22Rv1 (cell line): ENCODE measurements around the gene COL4A1.

Experiments
- CTCF ChIP-seq: fragments of 450-650 bp; IDR thresholded peaks from 2 replicates; pipeline ENCODE4 v1.5.1; 2017; ENCODE audit warnings: mild to moderate bottlenecking
- ZFX ChIP-seq: fragments of 450-650 bp; IDR thresholded peaks from 2 replicates; pipeline ENCODE4 v1.6.1; 2017; ENCODE audit warnings: antibody characterized with exemption, borderline replicate concordance

GRCh38 chr13:110302997-110303396 is 4.0 kb downstream of the COL4A1 start:
- TF ChIP-seq CTCF (no peak), ZFX (no peak)
